IPS-15b (cell line): ENCODE measurements around the gene CCDC83.
"Not testable (repeated sequence)": the region's sequence is repeated elsewhere in the genome, so short reads cannot be mapped to it uniquely, and the experiment has no call there.

Experiments used
- H3K27me3 ChIP-seq: one replicate; pipeline ENCODE4 v1.6.1; 2013; ENCODE audit warnings: low read length; ENCODE audit not compliant: control insufficient read depth, insufficient read depth
- H3K36me3 ChIP-seq: one replicate; pipeline ENCODE4 v1.6.1; 2013; ENCODE audit warnings: low read length; ENCODE audit not compliant: control insufficient read depth, insufficient read depth
- H3K4me1 ChIP-seq: one replicate; pipeline ENCODE4 v1.6.1; 2013; ENCODE audit warnings: mild to moderate bottlenecking, low read length; ENCODE audit not compliant: control insufficient read depth, insufficient read depth
- H3K4me3 ChIP-seq: one replicate; pipeline ENCODE4 v1.5.1; 2013; ENCODE audit warnings: low read depth, low read length
- H3K9ac ChIP-seq: one replicate; pipeline ENCODE4 v1.6.1; 2013; ENCODE audit warnings: low read depth, mild to moderate bottlenecking, low read length
- H3K9me3 ChIP-seq: one replicate; pipeline ENCODE4 v1.6.1; 2013; ENCODE audit warnings: mild to moderate bottlenecking, low read length; ENCODE audit not compliant: control insufficient read depth, insufficient read depth

Gene CCDC83

GRCh38 chr11:85843929-85844328 is 11.3 kb upstream of the CCDC83 start:
- no peaks in the 10 kb centered on the region for H3K9me3 ChIP-seq
- no peaks in the 10 kb centered on the region for H3K27me3 ChIP-seq
- H3K9ac ChIP-seq, result no peak overlapping the region

DNA sequence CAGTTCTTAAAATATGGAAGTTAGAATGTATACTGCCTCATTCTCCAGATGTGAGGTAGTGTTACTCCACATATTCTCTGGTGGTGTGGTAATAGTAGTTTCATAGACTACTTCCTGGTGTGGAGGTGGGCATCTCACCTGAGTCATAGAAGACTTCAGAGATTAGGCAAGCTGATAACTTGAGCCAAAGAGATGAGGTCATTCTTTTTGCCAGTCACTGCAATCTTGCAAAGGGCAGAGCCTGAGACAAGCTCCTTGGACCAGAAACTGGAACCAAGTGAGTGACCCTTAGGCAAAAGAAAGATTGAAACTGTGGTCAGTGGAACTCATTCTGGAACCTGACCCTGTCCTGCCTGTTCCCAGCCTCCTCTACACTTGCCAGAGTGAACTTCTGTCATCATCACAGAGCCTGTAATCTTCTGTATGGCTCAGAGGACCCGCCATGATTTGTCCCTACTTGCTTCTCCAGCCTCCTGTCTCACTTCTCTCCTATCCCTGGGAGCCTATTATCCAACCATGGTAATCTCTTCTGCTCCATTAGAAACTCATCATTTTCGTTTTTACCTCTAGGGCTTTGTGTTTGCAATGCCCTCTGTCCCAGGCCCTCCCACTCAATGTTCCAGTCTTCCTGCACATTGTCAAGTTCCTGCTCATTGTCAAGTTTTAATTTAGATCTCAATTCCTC is 10.6 kb upstream of the CCDC83 start:
- H3K4me1 ChIP-seq, result no peaks in the 10 kb centered on the region
- no peak overlapping the region for H3K9ac ChIP-seq
- no peaks in the 10 kb centered on the region for H3K36me3 ChIP-seq
- no peaks in the 10 kb centered on the region for H3K9me3 ChIP-seq
- H3K4me3 ChIP-seq, result no peak overlapping the region
- H3K27me3 ChIP-seq, result no peaks in the 10 kb centered on the region

More at GRCh38 chr11:85843929-85844328, 11.3 kb upstream of the CCDC83 start:
- Histone ChIP-seq H3K4me3 (no peak overlapping the region), H3K36me3 (no peaks in the 10 kb centered on the region), H3K4me1 (no peaks in the 10 kb centered on the region)

DNA sequence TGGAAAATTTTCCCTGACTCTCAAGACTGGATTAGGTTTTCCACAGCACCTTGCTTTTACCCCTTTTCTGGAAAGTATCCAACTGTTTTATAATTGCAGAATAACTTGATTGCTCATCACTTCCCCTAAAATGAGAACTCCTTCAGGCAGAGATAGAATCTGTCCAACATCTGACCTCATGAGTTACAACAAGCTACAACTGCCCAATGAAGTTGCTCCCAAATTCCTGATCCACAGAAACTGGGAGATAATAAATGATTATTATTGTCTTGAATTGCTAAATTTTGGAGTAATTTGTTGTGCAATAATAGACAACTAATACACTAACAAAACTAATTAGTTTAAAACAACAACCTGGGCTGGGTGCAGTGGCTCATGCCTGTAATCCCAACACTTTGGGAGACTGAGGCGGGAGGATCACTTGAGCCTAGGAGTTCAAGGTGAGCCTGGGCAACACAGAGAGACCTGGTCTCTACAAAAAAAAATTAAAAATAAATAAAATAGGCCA is 10.0 kb upstream of the CCDC83 start:
- H3K4me3 ChIP-seq, result no peak overlapping the region
- no peaks in the 10 kb centered on the region for H3K27me3 ChIP-seq
- no peaks in the 10 kb centered on the region for H3K9me3 ChIP-seq
- H3K4me1 ChIP-seq, result no peaks in the 10 kb centered on the region
- H3K9ac ChIP-seq, result no peak overlapping the region
- no peaks in the 10 kb centered on the region for H3K36me3 ChIP-seq

GRCh38 chr11:85847436-85847835 is 7.7 kb upstream of the CCDC83 start:
- Histone ChIP-seq H3K9me3 (peaks cover 5% of the 10 kb centered on the region), H3K4me1 (no peaks in the 10 kb centered on the region), H3K9ac (no peak overlapping the region), H3K36me3 (no peaks in the 10 kb centered on the region), H3K4me3 (no peak overlapping the region), H3K27me3 (no peaks in the 10 kb centered on the region)

- no peaks in the 10 kb centered on the region for H3K27me3 ChIP-seq
- H3K36me3 ChIP-seq, result no peaks in the 10 kb centered on the region
- H3K9me3 ChIP-seq, result peaks cover 5% of the 10 kb centered on the region
- no peak overlapping the region for H3K4me3 ChIP-seq
- no peaks in the 10 kb centered on the region for H3K4me1 ChIP-seq
- no peak overlapping the region for H3K9ac ChIP-seq
These were observed 7.2 kb upstream of the CCDC83 start for GRCh38 chr11:85848006-85848405.

DNA sequence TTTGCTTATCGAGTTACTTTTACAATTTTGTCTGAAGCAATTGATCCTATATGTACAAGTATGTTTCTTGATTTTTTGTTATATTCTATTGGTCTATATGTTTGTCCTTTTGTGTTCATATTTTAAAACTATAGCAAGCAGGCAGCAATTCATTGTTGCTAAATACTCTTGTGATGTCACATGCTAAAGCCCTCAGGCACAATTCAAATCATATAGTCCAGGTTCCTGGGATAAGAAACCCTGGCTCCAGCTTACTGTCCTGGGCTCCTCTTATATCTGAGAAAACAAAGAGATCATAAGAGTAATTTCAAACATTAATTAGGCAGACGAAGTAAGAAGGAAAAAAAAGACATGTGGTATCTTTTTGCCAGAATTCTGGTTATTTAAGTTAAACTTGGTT is 6.6 kb upstream of the CCDC83 start:
- H3K27me3 ChIP-seq, result no peaks in the 10 kb centered on the region
- no peaks in the 10 kb centered on the region for H3K36me3 ChIP-seq
- H3K9me3 ChIP-seq, result peaks cover 5% of the 10 kb centered on the region
- H3K9ac ChIP-seq, result no peak overlapping the region
- H3K4me3 ChIP-seq, result no peak overlapping the region
- H3K4me1 ChIP-seq, result no peaks in the 10 kb centered on the region

- not testable (repeated sequence) for H3K27me3 ChIP-seq, H3K4me1 ChIP-seq, H3K36me3 ChIP-seq, H3K9ac ChIP-seq, H3K4me3 ChIP-seq, H3K9me3 ChIP-seq
These were observed 2.4 kb upstream of the CCDC83 start for GRCh38 chr11:85852754-85853153.

DNA sequence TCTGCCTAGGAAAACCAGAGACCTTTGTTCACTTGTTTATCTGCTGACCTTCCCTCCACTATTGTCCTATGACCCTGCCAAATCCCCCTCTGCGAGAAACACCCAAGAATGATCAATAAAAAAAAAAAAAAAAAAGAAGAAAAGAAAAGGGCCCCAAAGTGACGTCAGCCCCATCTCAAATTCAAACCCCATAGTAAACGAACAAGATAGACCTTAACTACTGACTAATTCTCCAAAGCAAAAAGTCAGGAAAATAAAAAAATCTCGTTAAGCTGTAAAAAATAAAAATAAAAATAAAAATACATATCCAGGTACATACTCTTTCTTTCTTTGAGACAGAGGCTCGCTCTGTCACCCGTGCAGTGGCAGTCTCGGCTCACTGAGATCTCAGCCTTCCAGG is 1.6 kb upstream of the CCDC83 start:
- H3K4me3 ChIP-seq, H3K9ac ChIP-seq, H3K27me3 ChIP-seq, H3K9me3 ChIP-seq, H3K36me3 ChIP-seq, H3K4me1 ChIP-seq: not testable (repeated sequence)

DNA sequence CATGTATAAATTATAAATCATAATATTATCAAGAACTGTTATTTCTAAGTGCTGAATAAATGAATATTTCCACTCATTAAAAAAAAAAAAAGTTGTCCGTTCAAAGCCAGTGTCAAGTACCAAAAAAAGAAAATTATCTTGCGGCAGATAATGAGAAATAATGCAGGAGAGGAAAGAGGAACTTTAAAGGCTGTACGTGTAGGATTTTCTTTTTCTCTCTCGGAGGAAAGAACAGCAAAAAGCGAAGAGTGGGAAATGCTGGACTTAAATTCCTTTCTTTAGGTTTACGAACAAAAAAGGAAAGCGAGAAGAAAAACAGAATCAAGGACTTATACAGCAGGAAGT is 999 bp upstream of the CCDC83 start:
- H3K4me1 ChIP-seq, result peaks cover 3% of the 10 kb centered on the region
- peaks cover 5% of the 10 kb centered on the region for H3K9me3 ChIP-seq
- peak overlapping the region; percentile 87 for H3K4me3 ChIP-seq
- no peaks in the 10 kb centered on the region for H3K36me3 ChIP-seq
- peaks cover 4% of the 10 kb centered on the region for H3K27me3 ChIP-seq
- peak overlapping the region; percentile 88 for H3K9ac ChIP-seq

- Histone ChIP-seq H3K9ac (peak overlapping the region; percentile 88), H3K9me3 (peaks cover 5% of the 10 kb centered on the region), H3K4me3 (peak overlapping the region; percentile 87), H3K4me1 (peaks cover 3% of the 10 kb centered on the region), H3K36me3 (no peaks in the 10 kb centered on the region), H3K27me3 (peaks cover 4% of the 10 kb centered on the region)
These were observed 434 bp upstream of the CCDC83 start for GRCh38 chr11:85854557-85855340.

- Histone ChIP-seq H3K9me3 (peaks cover 2% of the 10 kb centered on the region), H3K27me3 (peaks cover 4% of the 10 kb centered on the region), H3K4me3 (no peak overlapping the region), H3K36me3 (no peaks in the 10 kb centered on the region), H3K4me1 (peaks cover 3% of the 10 kb centered on the region), H3K9ac (no peak overlapping the region)
These were observed 1.9 kb downstream of the CCDC83 start for GRCh38 chr11:85857098-85857497.

GRCh38 chr11:85859541-85859940 is 4.4 kb downstream of the CCDC83 start:
- not testable (repeated sequence) for H3K4me3 ChIP-seq, H3K4me1 ChIP-seq, H3K9ac ChIP-seq, H3K9me3 ChIP-seq, H3K27me3 ChIP-seq, H3K36me3 ChIP-seq
